WTC11 (cell line): ENCODE data around the gene ADAMTS5. TPM values are rescaled to one million over a fixed set of nuclear protein-coding genes. Genes with fewer than 3 reads are reported as not detected.

Source experiments
- ATAC-seq: fragments of 200-7000 bp; cut with Tn5 transposase; 2 replicates; pipeline ENCODE4 v1.10.0; 2021; ENCODE audit warnings: mild to moderate bottlenecking, moderate library complexity
- CTCF ChIA-PET: fragments of 300-600 bp; sonication (Branson Sonifier 250); formaldehyde crosslinking; loops from one replicate; lab custom pipeline; 2021; ENCODE audit warnings: antibody characterized with exemption; lab: Charles Lee
- POLR2A ChIA-PET: fragments of 350-600 bp; sonication (Branson Sonifier 250); formaldehyde crosslinking; loops from one replicate; lab custom pipeline; 2021; ENCODE audit warnings: antibody characterized with exemption; lab: Charles Lee
- DNase-seq: peaks from one replicate; pipeline ENCODE4 v3.0.0; 2021; ENCODE audit warnings: low spot score
- H3K27ac Mint-ChIP-seq: 2 replicates; pipeline ENCODE4 v1.8.0; 2021; ENCODE audit warnings: mixed read lengths
- H3K27me3 Mint-ChIP-seq: 2 replicates; pipeline ENCODE4 v1.8.0; 2021; ENCODE audit warnings: low read depth, mild to moderate bottlenecking, moderate library complexity, mixed read lengths
- H3K36me3 Mint-ChIP-seq: 2 replicates; pipeline ENCODE4 v1.8.0; 2021; ENCODE audit warnings: mixed read lengths
- H3K4me1 Mint-ChIP-seq: 2 replicates; pipeline ENCODE4 v1.8.0; 2022; ENCODE audit warnings: mixed read lengths
- H3K4me3 Mint-ChIP-seq: 2 replicates; pipeline ENCODE4 v1.8.0; 2021; ENCODE audit warnings: mild to moderate bottlenecking, moderate library complexity, mixed read lengths
- H3K9me3 Mint-ChIP-seq: 2 replicates; pipeline ENCODE4 v1.8.0; 2021; ENCODE audit warnings: mixed read lengths
- ATF1 ChIP-seq: sonication (generic); formaldehyde crosslinking; IDR thresholded peaks from 2 replicates; pipeline ENCODE4 v1.8.1; 2023; ENCODE audit warnings: mild to moderate bottlenecking, moderate library complexity, missing genetic modification reagents
- CREB1 ChIP-seq: sonication (generic); formaldehyde crosslinking; IDR thresholded peaks from 2 replicates; pipeline ENCODE4 v1.8.0; 2023; ENCODE audit warnings: mild to moderate bottlenecking, missing genetic modification reagents
- CREM ChIP-seq: sonication (generic); formaldehyde crosslinking; IDR thresholded peaks from 2 replicates; pipeline ENCODE4 v1.8.1; 2022; ENCODE audit warnings: mild to moderate bottlenecking, missing genetic modification reagents, moderate library complexity
- ELF4 ChIP-seq: sonication (generic); formaldehyde crosslinking; IDR thresholded peaks from 2 replicates; pipeline ENCODE4 v1.8.1; 2022; ENCODE audit warnings: low read depth, mild to moderate bottlenecking, moderate library complexity, missing genetic modification reagents
- ESRRA ChIP-seq: sonication (generic); formaldehyde crosslinking; IDR thresholded peaks from 2 replicates; pipeline ENCODE4 v1.8.1; 2022; ENCODE audit warnings: mild to moderate bottlenecking, missing genetic modification reagents, borderline replicate concordance
- FOXJ3 ChIP-seq: sonication (generic); formaldehyde crosslinking; IDR thresholded peaks from 2 replicates; pipeline ENCODE4 v1.9.0; 2021; ENCODE audit warnings: missing genetic modification reagents, mild to moderate bottlenecking, borderline replicate concordance
- GABPB1 ChIP-seq: sonication (generic); formaldehyde crosslinking; IDR thresholded peaks from 2 replicates; pipeline ENCODE4 v1.8.1; 2023; ENCODE audit warnings: mild to moderate bottlenecking, missing genetic modification reagents
- JUN ChIP-seq: sonication (generic); formaldehyde crosslinking; IDR thresholded peaks from 2 replicates; pipeline ENCODE4 v1.8.0; 2023; ENCODE audit warnings: mild to moderate bottlenecking, missing genetic modification reagents
- OVOL2 ChIP-seq: fragments of 250-450 bp; sonication (Bioruptor Pico); IDR thresholded peaks from 2 replicates; pipeline ENCODE4 v1.9.0; 2021; ENCODE audit warnings: mild to moderate bottlenecking, borderline replicate concordance
- SMAD3 ChIP-seq: sonication (generic); formaldehyde crosslinking; IDR thresholded peaks from 2 replicates; pipeline ENCODE4 v1.8.0; 2022; ENCODE audit warnings: missing genetic modification reagents, mild to moderate bottlenecking, borderline replicate concordance
- TEAD1 ChIP-seq: sonication (generic); formaldehyde crosslinking; IDR thresholded peaks from 2 replicates; pipeline ENCODE4 v1.8.0; 2022; ENCODE audit warnings: mild to moderate bottlenecking, missing genetic modification reagents
- ZBTB21 ChIP-seq: sonication (generic); formaldehyde crosslinking; IDR thresholded peaks from 2 replicates; pipeline ENCODE4 v1.8.1; 2023; ENCODE audit warnings: mild to moderate bottlenecking, missing genetic modification reagents, borderline replicate concordance
- ZNF121 ChIP-seq: sonication (generic); formaldehyde crosslinking; IDR thresholded peaks from 2 replicates; pipeline ENCODE4 v1.8.0; 2023; ENCODE audit warnings: missing genetic modification reagents
- ZNF396 ChIP-seq: fragments of 250-450 bp; sonication (Bioruptor Pico); IDR thresholded peaks from 2 replicates; pipeline ENCODE4 v1.8.0; 2021; ENCODE audit warnings: mild to moderate bottlenecking, moderate library complexity, borderline replicate concordance
- ZNF416 ChIP-seq: fragments of 250-450 bp; sonication (Bioruptor Pico); IDR thresholded peaks from 2 replicates; pipeline ENCODE4 v1.9.0; 2021; ENCODE audit warnings: mild to moderate bottlenecking, inconsistent platforms
- ZNF423 ChIP-seq: fragments of 250-450 bp; sonication (Bioruptor Pico); IDR thresholded peaks from 2 replicates; pipeline ENCODE4 v2.1.2; 2022; ENCODE audit warnings: mild to moderate bottlenecking, moderate library complexity
- total RNA-seq: library from RNA; stranded (reverse); gene quantifications from 3 replicates; pipeline ENCODE4 v1.2.3, GENCODE V29; 2021
- TF ChIP-seq, protein P1 (sequence below): sonication (generic); formaldehyde crosslinking; IDR thresholded peaks from 2 replicates; pipeline ENCODE4 v1.8.0; 2022; ENCODE audit warnings: mild to moderate bottlenecking, missing genetic modification reagents
- TF ChIP-seq, protein P2 (sequence below): sonication (generic); formaldehyde crosslinking; IDR thresholded peaks from 2 replicates; pipeline ENCODE4 v1.8.1; 2023; ENCODE audit warnings: mild to moderate bottlenecking, moderate library complexity, missing genetic modification reagents
- TF ChIP-seq, protein P3 (sequence below): sonication (generic); formaldehyde crosslinking; IDR thresholded peaks from 2 replicates; pipeline ENCODE4 v1.8.0; 2022; ENCODE audit warnings: missing genetic modification reagents
- TF ChIP-seq, protein P4 (sequence below): sonication (generic); formaldehyde crosslinking; conservative IDR thresholded peaks from 2 replicates; pipeline ENCODE4 v1.8.1; 2022; ENCODE audit warnings: mild to moderate bottlenecking, missing genetic modification reagents
- TF ChIP-seq, protein P5 (sequence below): sonication (generic); formaldehyde crosslinking; IDR thresholded peaks from 2 replicates; pipeline ENCODE4 v1.8.0; 2023; ENCODE audit warnings: missing genetic modification reagents, mild to moderate bottlenecking, borderline replicate concordance
- TF ChIP-seq, protein P6 (sequence below): fragments of 250-450 bp; sonication (Bioruptor Pico); IDR thresholded peaks from 2 replicates; pipeline ENCODE4 v1.8.0; 2021; ENCODE audit warnings: mild to moderate bottlenecking

ADAMTS5 gene
- total RNA-seq, 1 experiment from 2014 or later, result 1.6 TPM

DNA sequence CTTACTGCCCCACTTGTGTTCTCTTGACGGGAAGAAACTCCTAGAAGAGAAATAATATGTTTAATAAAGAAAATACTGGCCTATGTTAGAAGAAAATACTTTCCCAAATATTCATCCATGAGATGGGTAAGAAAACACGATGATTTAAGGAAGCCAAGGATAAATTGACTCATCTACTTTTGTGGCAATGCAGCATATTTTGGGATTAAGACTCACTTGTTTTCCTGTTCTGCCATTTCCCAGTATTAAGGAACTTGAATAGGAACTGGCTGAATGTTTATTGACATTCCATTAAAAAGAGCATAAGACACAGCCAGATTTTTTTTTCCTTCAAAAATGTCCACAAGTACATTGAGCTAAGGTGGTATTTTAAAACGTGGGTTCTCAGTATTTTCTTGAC, 10.9 kb upstream of the ADAMTS5 start (continued):
- TF ChIP-seq, protein P1, sequence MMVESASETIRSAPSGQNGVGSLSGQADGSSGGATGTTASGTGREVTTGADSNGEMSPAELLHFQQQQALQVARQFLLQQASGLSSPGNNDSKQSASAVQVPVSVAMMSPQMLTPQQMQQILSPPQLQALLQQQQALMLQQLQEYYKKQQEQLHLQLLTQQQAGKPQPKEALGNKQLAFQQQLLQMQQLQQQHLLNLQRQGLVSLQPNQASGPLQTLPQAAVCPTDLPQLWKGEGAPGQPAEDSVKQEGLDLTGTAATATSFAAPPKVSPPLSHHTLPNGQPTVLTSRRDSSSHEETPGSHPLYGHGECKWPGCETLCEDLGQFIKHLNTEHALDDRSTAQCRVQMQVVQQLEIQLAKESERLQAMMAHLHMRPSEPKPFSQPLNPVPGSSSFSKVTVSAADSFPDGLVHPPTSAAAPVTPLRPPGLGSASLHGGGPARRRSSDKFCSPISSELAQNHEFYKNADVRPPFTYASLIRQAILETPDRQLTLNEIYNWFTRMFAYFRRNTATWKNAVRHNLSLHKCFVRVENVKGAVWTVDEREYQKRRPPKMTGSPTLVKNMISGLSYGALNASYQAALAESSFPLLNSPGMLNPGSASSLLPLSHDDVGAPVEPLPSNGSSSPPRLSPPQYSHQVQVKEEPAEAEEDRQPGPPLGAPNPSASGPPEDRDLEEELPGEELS (CRISPR knock-in tag), result no peak
- TF ChIP-seq, protein P2, sequence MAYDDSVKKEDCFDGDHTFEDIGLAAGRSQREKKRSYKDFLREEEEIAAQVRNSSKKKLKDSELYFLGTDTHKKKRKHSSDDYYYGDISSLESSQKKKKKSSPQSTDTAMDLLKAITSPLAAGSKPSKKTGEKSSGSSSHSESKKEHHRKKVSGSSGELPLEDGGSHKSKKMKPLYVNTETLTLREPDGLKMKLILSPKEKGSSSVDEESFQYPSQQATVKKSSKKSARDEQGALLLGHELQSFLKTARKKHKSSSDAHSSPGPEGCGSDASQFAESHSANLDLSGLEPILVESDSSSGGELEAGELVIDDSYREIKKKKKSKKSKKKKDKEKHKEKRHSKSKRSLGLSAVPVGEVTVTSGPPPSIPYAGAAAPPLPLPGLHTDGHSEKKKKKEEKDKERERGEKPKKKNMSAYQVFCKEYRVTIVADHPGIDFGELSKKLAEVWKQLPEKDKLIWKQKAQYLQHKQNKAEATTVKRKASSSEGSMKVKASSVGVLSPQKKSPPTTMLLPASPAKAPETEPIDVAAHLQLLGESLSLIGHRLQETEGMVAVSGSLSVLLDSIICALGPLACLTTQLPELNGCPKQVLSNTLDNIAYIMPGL (CRISPR knock-in tag), result no peak
- no peak for TF ChIP-seq TEAD1

DNA sequence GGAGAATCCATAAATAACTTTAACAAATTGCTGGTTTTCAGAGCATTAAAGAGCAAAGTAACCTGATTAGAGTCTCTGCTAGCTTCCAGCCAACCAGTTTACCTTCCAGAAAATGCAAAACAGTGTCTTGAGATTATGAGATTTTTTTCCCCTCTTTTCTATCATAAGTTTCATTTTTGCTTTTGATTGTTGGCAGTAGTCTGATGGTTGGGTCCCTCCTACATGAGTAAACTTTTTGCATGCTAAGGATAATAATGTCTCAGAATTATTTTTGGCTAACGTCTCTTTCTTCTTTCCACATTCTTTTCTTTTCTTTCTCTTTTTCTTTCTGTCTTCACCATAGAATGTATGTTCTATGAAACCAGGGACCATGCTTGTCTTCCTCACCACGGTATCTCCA, 6.3 kb upstream of the ADAMTS5 start:
- H3K36me3 Mint-ChIP-seq, result no peaks in the 10 kb centered on the region
- H3K9me3 Mint-ChIP-seq, result no peaks in the 10 kb centered on the region
- peaks cover 10% of the 10 kb centered on the region for H3K27me3 Mint-ChIP-seq
- H3K4me3 Mint-ChIP-seq, result no peak overlapping the region
- H3K27ac Mint-ChIP-seq, result no peak overlapping the region
- ATAC-seq (no peak), DNase-seq (no peak)
- H3K4me1 Mint-ChIP-seq, result peaks cover 29% of the 10 kb centered on the region
- ChIA-PET CTCF (no interaction called here), POLR2A (no interaction called here)
- TF ChIP-seq OVOL2, result no peak
- TF ChIP-seq ZNF121 (CRISPR knock-in tag), result no peak
- TF ChIP-seq, protein P3, sequence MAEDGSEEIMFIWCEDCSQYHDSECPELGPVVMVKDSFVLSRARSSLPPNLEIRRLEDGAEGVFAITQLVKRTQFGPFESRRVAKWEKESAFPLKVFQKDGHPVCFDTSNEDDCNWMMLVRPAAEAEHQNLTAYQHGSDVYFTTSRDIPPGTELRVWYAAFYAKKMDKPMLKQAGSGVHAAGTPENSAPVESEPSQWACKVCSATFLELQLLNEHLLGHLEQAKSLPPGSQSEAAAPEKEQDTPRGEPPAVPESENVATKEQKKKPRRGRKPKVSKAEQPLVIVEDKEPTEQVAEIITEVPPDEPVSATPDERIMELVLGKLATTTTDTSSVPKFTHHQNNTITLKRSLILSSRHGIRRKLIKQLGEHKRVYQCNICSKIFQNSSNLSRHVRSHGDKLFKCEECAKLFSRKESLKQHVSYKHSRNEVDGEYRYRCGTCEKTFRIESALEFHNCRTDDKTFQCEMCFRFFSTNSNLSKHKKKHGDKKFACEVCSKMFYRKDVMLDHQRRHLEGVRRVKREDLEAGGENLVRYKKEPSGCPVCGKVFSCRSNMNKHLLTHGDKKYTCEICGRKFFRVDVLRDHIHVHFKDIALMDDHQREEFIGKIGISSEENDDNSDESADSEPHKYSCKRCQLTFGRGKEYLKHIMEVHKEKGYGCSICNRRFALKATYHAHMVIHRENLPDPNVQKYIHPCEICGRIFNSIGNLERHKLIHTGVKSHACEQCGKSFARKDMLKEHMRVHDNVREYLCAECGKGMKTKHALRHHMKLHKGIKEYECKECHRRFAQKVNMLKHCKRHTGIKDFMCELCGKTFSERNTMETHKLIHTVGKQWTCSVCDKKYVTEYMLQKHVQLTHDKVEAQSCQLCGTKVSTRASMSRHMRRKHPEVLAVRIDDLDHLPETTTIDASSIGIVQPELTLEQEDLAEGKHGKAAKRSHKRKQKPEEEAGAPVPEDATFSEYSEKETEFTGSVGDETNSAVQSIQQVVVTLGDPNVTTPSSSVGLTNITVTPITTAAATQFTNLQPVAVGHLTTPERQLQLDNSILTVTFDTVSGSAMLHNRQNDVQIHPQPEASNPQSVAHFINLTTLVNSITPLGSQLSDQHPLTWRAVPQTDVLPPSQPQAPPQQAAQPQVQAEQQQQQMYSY, result no peak
- no peak for TF ChIP-seq ZNF396 (CRISPR knock-in tag)
- TF ChIP-seq, protein P4, sequence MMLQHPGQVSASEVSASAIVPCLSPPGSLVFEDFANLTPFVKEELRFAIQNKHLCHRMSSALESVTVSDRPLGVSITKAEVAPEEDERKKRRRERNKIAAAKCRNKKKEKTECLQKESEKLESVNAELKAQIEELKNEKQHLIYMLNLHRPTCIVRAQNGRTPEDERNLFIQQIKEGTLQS, result no peak
- no peak for TF ChIP-seq ELF4
- no peak for TF ChIP-seq ATF1
- TF ChIP-seq ESRRA (CRISPR knock-in tag), result no peak
- no peak for TF ChIP-seq SMAD3 (CRISPR knock-in tag)
- no peak for TF ChIP-seq ZNF423 (CRISPR knock-in tag)
- TF ChIP-seq, protein P5, sequence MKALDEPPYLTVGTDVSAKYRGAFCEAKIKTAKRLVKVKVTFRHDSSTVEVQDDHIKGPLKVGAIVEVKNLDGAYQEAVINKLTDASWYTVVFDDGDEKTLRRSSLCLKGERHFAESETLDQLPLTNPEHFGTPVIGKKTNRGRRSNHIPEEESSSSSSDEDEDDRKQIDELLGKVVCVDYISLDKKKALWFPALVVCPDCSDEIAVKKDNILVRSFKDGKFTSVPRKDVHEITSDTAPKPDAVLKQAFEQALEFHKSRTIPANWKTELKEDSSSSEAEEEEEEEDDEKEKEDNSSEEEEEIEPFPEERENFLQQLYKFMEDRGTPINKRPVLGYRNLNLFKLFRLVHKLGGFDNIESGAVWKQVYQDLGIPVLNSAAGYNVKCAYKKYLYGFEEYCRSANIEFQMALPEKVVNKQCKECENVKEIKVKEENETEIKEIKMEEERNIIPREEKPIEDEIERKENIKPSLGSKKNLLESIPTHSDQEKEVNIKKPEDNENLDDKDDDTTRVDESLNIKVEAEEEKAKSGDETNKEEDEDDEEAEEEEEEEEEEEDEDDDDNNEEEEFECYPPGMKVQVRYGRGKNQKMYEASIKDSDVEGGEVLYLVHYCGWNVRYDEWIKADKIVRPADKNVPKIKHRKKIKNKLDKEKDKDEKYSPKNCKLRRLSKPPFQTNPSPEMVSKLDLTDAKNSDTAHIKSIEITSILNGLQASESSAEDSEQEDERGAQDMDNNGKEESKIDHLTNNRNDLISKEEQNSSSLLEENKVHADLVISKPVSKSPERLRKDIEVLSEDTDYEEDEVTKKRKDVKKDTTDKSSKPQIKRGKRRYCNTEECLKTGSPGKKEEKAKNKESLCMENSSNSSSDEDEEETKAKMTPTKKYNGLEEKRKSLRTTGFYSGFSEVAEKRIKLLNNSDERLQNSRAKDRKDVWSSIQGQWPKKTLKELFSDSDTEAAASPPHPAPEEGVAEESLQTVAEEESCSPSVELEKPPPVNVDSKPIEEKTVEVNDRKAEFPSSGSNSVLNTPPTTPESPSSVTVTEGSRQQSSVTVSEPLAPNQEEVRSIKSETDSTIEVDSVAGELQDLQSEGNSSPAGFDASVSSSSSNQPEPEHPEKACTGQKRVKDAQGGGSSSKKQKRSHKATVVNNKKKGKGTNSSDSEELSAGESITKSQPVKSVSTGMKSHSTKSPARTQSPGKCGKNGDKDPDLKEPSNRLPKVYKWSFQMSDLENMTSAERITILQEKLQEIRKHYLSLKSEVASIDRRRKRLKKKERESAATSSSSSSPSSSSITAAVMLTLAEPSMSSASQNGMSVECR (CRISPR knock-in tag), result no peak
- TF ChIP-seq ZNF416 (CRISPR knock-in tag), result no peak
- TF ChIP-seq ZBTB21, result no peak
- TF ChIP-seq GABPB1 (CRISPR knock-in tag), result no peak
- no peak for TF ChIP-seq FOXJ3
- TF ChIP-seq, protein P6, sequence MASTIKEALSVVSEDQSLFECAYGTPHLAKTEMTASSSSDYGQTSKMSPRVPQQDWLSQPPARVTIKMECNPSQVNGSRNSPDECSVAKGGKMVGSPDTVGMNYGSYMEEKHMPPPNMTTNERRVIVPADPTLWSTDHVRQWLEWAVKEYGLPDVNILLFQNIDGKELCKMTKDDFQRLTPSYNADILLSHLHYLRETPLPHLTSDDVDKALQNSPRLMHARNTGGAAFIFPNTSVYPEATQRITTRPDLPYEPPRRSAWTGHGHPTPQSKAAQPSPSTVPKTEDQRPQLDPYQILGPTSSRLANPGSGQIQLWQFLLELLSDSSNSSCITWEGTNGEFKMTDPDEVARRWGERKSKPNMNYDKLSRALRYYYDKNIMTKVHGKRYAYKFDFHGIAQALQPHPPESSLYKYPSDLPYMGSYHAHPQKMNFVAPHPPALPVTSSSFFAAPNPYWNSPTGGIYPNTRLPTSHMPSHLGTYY (CRISPR knock-in tag), result no peak
- no peak for TF ChIP-seq JUN (CRISPR knock-in tag)
- no peak for TF ChIP-seq CREB1 (CRISPR knock-in tag)
- no peak for TF ChIP-seq CREM (CRISPR knock-in tag)
